Lung (tissue), 12 donors: ENCODE measurements around the gene SFRP5. TPM values are rescaled to one million over a fixed set of nuclear protein-coding genes. Genes with fewer than 3 reads are reported as not detected.

ENCODE experiments used
- ATAC-seq: fragments of 200-7000 bp; cut with Tn5 transposase; one replicate; pipeline ENCODE4 v1.9.1; 2020; ENCODE audit warnings: moderate number of reproducible peaks; ENCODE audit not compliant: insufficient read depth, low FRiP score
- DNase-seq, 3 donors: peaks; one replicate each; pipeline ENCODE4 v3.0.0-alpha.2; 2013 to 2017
- H3K27ac ChIP-seq, 2 donors: one replicate each; pipeline ENCODE4 v1.5.1; 2013; ENCODE audit warnings: mild to moderate bottlenecking in 2 of 2, moderate library complexity in 2 of 2, control low read depth in 1 of 2, inconsistent platforms in 1 of 2, low read depth in 1 of 2, low read length in 1 of 2
- H3K27me3 ChIP-seq, 3 donors: one replicate each; pipeline ENCODE4 v1.5.1; 2013; ENCODE audit warnings: low read length in 2 of 3; ENCODE audit not compliant: control insufficient read depth in 3 of 3, insufficient read depth in 3 of 3
- H3K36me3 ChIP-seq, 4 donors: one replicate each; pipeline ENCODE4 v1.5.1; 2013; ENCODE audit warnings: low read length in 4 of 4, mild to moderate bottlenecking in 1 of 4, moderate library complexity in 1 of 4; ENCODE audit not compliant: control insufficient read depth in 4 of 4, insufficient read depth in 4 of 4
- H3K4me1 ChIP-seq, 5 donors: one replicate each; pipeline ENCODE4 v1.5.1; 2013; ENCODE audit warnings: low read length in 5 of 5, mild to moderate bottlenecking in 2 of 5, moderate library complexity in 1 of 5; ENCODE audit not compliant: control insufficient read depth in 5 of 5, insufficient read depth in 5 of 5
- H3K4me3 ChIP-seq: one replicate; pipeline ENCODE4 v1.5.1; 2013; ENCODE audit warnings: mild to moderate bottlenecking, control low read depth, moderate library complexity
- H3K9ac ChIP-seq, 2 donors: one replicate each; pipeline ENCODE4 v1.5.1; 2013; ENCODE audit warnings: low read length in 2 of 2, control low read depth in 1 of 2; ENCODE audit not compliant: insufficient read depth in 1 of 2
- H3K9me3 ChIP-seq, 4 donors: one replicate each; pipeline ENCODE4 v1.5.1; 2013; ENCODE audit warnings: low read length in 3 of 4, mild to moderate bottlenecking in 1 of 4, moderate library complexity in 1 of 4; ENCODE audit not compliant: control insufficient read depth in 4 of 4, insufficient read depth in 3 of 4
- WGBS, 2 donors: extraction: QIAGEN DNeasy Blood & Tissue Kit; methylation state at CpG; one replicate each; pipeline ENCODE4 v1.1.7; 2013; 5-methylcytosine and 5-hydroxymethylcytosine counted together
- polyA plus RNA-seq, 2 donors: library from polyadenylated mRNA; stranded (reverse); fragments of 200-250 nt; gene quantifications; one replicate each; pipeline ENCODE4 v1.2.1, GENCODE V29; 2013
- total RNA-seq, 2 donors: library from RNA; depleted of rRNA in 1 of 2; stranded (reverse); fragments of >200 nt in 1 of 2; gene quantifications; one replicate each; pipeline ENCODE4 v1.2.1, GENCODE V29; 2014 to 2021
- TF ChIP-seq, protein P1 (sequence below): IDR thresholded peaks from 2 replicates; pipeline ENCODE4 v1.5.1; 2012; ENCODE audit warnings: mild to moderate bottlenecking; ENCODE audit errors: control extremely low read depth, extremely low read depth
- donor health status: control.
- donor health status: control.
- donor health status: Bipolar disorder and iron deficiency.
- donor health status: healthy.
- donor health status: DM: yes; HTN: yes; CAD: no.

SFRP5 gene
- total and polyA plus RNA-seq, 4 donors, result 0.44 to 12.8 (median 1.7) TPM

DNA sequence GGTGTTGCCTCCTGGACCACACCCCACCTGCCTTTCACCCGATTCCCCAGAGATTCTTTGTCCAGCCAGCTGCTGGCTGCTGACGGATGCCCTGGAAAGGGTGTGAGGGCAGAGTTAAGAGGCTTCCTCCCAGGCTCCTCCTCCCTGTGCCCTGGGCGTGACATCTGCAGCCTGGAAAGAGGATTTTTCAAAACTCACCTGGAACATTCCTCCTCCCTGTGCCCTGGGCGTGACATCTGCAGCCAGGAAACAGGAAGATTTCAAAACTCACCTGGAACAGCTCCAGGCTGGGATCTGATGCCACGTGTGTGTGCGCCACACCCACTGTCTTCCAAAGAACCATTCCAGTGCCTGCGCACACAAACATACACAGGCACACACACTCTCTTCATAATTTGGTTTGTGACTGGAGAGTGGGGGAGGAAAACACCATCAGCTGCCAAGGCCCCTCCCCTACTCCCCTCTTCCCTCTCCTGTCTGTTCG, 53.1 kb downstream of the SFRP5 start:
- H3K9ac ChIP-seq, result peak overlapping the region in 1 of 2 donors; percentile 11
- DNase-seq (peak in 2 of 3 donors; percentile 23 to 68), ATAC-seq (peak; percentile 71)
- H3K27ac ChIP-seq, result peak overlapping the region in 1 of 2 donors; percentile 83
- H3K27me3 ChIP-seq, result no peaks in the 10 kb centered on the region
- TF ChIP-seq, protein P1, sequence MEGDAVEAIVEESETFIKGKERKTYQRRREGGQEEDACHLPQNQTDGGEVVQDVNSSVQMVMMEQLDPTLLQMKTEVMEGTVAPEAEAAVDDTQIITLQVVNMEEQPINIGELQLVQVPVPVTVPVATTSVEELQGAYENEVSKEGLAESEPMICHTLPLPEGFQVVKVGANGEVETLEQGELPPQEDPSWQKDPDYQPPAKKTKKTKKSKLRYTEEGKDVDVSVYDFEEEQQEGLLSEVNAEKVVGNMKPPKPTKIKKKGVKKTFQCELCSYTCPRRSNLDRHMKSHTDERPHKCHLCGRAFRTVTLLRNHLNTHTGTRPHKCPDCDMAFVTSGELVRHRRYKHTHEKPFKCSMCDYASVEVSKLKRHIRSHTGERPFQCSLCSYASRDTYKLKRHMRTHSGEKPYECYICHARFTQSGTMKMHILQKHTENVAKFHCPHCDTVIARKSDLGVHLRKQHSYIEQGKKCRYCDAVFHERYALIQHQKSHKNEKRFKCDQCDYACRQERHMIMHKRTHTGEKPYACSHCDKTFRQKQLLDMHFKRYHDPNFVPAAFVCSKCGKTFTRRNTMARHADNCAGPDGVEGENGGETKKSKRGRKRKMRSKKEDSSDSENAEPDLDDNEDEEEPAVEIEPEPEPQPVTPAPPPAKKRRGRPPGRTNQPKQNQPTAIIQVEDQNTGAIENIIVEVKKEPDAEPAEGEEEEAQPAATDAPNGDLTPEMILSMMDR, result no peak
- WGBS, 2 donors, result 34 to 47% methylated on average over 8 of the region's 8 CpGs
- H3K4me1 ChIP-seq, result peaks cover 0 to 18% (median 6%) of the 10 kb centered on the region in 5 donors
- peaks cover 0 to 14% (median 0%) of the 10 kb centered on the region in 4 donors for H3K36me3 ChIP-seq
- H3K4me3 ChIP-seq, result no peak overlapping the region
- no peaks in the 10 kb centered on the region for H3K9me3 ChIP-seq

DNA sequence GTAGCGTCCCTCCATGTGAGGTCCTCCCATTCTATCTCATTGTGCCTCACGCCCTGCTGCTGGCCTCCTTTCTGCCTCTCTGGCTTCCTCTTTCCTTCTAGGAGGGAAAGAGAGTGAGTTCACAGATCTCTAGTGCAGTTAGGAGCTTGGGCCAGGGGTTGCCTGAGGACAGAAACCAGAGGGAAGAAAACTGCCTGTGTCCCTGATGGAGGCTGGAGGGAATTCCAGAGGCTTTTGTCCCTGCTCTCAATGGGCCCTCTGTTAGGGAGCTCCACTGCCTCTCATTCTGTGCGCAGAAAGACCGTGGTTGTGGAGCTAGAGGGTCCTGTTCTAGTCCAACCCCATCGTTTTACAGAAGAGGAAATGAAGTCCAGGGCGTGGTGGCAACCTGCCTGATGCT, 53.6 kb downstream of the SFRP5 start:
- H3K4me1 ChIP-seq, result peaks cover 0 to 18% (median 7%) of the 10 kb centered on the region in 5 donors
- DNase-seq (no peak), ATAC-seq (no peak)
- H3K36me3 ChIP-seq, result peaks cover 0 to 14% (median 0%) of the 10 kb centered on the region in 4 donors
- H3K4me3 ChIP-seq, result no peak overlapping the region
- H3K27ac ChIP-seq, result peak overlapping the region in 1 of 2 donors; percentile 83
- TF ChIP-seq, protein P1, result no peak
- H3K9me3 ChIP-seq, result no peaks in the 10 kb centered on the region
- H3K9ac ChIP-seq, result peak overlapping the region in 1 of 2 donors; percentile 11
- H3K27me3 ChIP-seq, result no peaks in the 10 kb centered on the region
- 55 to 60% methylated on average over 6 of the region's 6 CpGs for WGBS, 2 donors

DNA sequence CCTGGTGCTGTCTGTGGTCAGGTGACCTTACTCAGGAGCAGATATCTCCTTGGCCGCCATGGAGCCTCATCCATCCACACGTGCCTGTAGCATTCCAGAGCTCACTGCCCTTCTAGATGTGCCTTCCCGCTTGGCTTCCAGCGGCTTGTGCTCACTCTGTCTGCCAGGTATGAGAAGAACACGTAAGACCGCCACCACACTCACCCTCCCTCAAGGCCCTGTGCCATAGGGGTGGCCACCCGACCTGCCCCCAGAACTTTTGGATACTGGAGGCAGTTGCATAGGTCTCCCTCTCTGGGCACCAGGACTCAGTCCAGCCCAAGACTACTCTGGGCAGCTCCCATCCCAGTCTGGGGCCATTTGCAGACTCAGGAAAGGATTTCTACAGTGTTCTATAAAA, 54.2 kb downstream of the SFRP5 start:
- H3K4me3 ChIP-seq, result no peak overlapping the region
- peaks cover 0 to 14% (median 0%) of the 10 kb centered on the region in 4 donors for H3K36me3 ChIP-seq
- TF ChIP-seq, protein P1, result no peak
- DNase-seq, result no peak
- ATAC-seq, result no peak
- H3K27ac ChIP-seq, result peak overlapping the region in 1 of 2 donors; percentile 83
- H3K9me3 ChIP-seq, result no peaks in the 10 kb centered on the region
- H3K27me3 ChIP-seq, result no peaks in the 10 kb centered on the region
- 92 to 98% methylated on average over 7 of the region's 7 CpGs for WGBS, 2 donors
- peaks cover 0 to 23% (median 8%) of the 10 kb centered on the region in 5 donors for H3K4me1 ChIP-seq
- no peak overlapping the region for H3K9ac ChIP-seq

Other genes with a start within 250 kb of the SFRP5 start
- gene ANKRD2, start 199.2 kb downstream of the SFRP5 start, total RNA-seq, result 1 to 10 TPM in 1 of 2 donors, not detected in 1; 3.1 TPM
- gene ANKRD2, start 199.2 kb downstream of the SFRP5 start, polyA plus RNA-seq, result 1 to 10 TPM; 1.2 to 3.0 TPM
- 1 to 10 TPM in 1 of 2 donors, under 1 TPM in 1; 0.63 to 2.3 TPM for gene HOGA1, start 187.6 kb downstream of the SFRP5 start, total RNA-seq
- gene HOGA1, start 187.6 kb downstream of the SFRP5 start, polyA plus RNA-seq, result under 1 TPM; 0.30 to 0.91 TPM
- gene C10orf62, start 182.3 kb downstream of the SFRP5 start, total RNA-seq, result under 1 TPM in 1 of 2 donors, not detected in 1; 0.21 TPM
- not detected for gene C10orf62, start 182.3 kb downstream of the SFRP5 start, polyA plus RNA-seq
- 10 to 100 TPM in 1 of 2 donors, 1 to 10 TPM in 1; 5.7 to 16.1 TPM for gene MORN4, start 138.5 kb downstream of the SFRP5 start, total RNA-seq
- 1 to 10 TPM; 4.1 to 8.3 TPM for gene MORN4, start 138.5 kb downstream of the SFRP5 start, polyA plus RNA-seq
- 10 to 100 TPM; 15.0 to 22.4 TPM for gene PI4K2A, start 131.3 kb downstream of the SFRP5 start, total RNA-seq
- gene PI4K2A, start 131.3 kb downstream of the SFRP5 start, polyA plus RNA-seq, result 10 to 100 TPM; 12.3 to 14.6 TPM
- 10 to 100 TPM; 16.8 to 26.8 TPM for gene AVPI1, start 84.8 kb downstream of the SFRP5 start, total RNA-seq
- gene AVPI1, start 84.8 kb downstream of the SFRP5 start, polyA plus RNA-seq, result 10 to 100 TPM; 15.1 to 18.9 TPM
- gene MARVELD1, start 58.3 kb downstream of the SFRP5 start, total RNA-seq, result 10 to 100 TPM; 22.3 to 57.9 TPM
- 10 to 100 TPM; 15.7 to 26.0 TPM for gene MARVELD1, start 58.3 kb downstream of the SFRP5 start, polyA plus RNA-seq
- gene ZFYVE27, start 34.9 kb downstream of the SFRP5 start, total RNA-seq, result 10 to 100 TPM; 30.9 to 33.9 TPM
- gene ZFYVE27, start 34.9 kb downstream of the SFRP5 start, polyA plus RNA-seq, result 10 to 100 TPM; 21.1 to 22.7 TPM
- gene GOLGA7B, start 77.8 kb upstream of the SFRP5 start, total RNA-seq, result 1 to 10 TPM in 1 of 2 donors, under 1 TPM in 1; 0.23 to 1.0 TPM
- 1 to 10 TPM in 1 of 2 donors, under 1 TPM in 1; 0.47 to 1.2 TPM for gene GOLGA7B, start 77.8 kb upstream of the SFRP5 start, polyA plus RNA-seq